Esophagus muscularis mucosa (tissue), 3 donors: ENCODE measurements around the gene OR2T3.

Experiments
- CTCF ChIP-seq, 3 experiments: fragments of 200-600 bp in 2 of 3; fragments of 450-650 bp in 1 of 3; sonication (generic) in 2 of 3; IDR thresholded peaks; one replicate each; pipeline ENCODE4 v1.5.1; 2017 to 2019; ENCODE audit warnings: antibody characterized with exemption in 3 of 3, mild to moderate bottlenecking in 2 of 3, moderate library complexity in 1 of 3
- POLR2AphosphoS5 ChIP-seq, 2 donors: sonication (generic); formaldehyde crosslinking; IDR thresholded peaks; one replicate each; pipeline ENCODE4 v1.6.1; 2017; ENCODE audit warnings: antibody characterized with exemption in 2 of 2

- no peak for TF ChIP-seq CTCF (IDR thresholded peaks at IDR 0.05)
- TF ChIP-seq POLR2AphosphoS5 (IDR thresholded peaks at IDR 0.05), result no peak
These were observed 2.0 kb upstream of the OR2T3 start for GRCh38 chr1:248471154-248471553.
